GM19455 (cell line): ENCODE results near the gene UBA7.
A peak's percentile ranks its signal among the peaks of the same experiment; 100 is the strongest.

Source experiments
- ATAC-seq: cut with Tn5 transposase; IDR thresholded peaks from one replicate; pipeline ENCODE4 v1.9.1; 2021; ENCODE audit not compliant: unreplicated experiment

Gene UBA7

GRCh38 chr3:49805897-49806701 lies 7.7 kb downstream of the UBA7 start:
- no peak for ATAC-seq

DNA sequence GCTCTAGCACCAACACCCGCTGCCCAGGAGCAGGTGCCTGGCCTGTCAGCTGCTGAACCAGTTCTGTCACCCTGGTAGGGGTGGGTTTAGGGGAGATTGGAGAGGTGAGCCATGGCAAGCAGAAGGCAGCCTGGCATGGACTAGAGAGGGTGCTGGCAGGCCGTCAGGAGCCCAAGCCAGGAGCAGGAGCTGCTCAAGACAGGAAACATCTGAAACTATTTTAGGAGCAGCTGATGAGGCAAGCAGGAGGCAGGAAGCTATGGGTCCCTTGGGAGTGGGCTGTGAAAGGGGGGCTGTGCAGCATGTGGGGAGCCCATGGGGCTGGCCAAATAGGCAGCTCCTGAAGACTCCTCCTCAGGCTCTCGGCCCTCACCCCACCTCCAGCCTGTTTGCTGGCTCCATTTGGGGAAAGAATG lies 8.4 kb downstream of the UBA7 start:
- ATAC-seq, result no peak

GRCh38 chr3:49804141-49805041 lies 9.4 kb downstream of the UBA7 start:
- ATAC-seq, result no peak

DNA sequence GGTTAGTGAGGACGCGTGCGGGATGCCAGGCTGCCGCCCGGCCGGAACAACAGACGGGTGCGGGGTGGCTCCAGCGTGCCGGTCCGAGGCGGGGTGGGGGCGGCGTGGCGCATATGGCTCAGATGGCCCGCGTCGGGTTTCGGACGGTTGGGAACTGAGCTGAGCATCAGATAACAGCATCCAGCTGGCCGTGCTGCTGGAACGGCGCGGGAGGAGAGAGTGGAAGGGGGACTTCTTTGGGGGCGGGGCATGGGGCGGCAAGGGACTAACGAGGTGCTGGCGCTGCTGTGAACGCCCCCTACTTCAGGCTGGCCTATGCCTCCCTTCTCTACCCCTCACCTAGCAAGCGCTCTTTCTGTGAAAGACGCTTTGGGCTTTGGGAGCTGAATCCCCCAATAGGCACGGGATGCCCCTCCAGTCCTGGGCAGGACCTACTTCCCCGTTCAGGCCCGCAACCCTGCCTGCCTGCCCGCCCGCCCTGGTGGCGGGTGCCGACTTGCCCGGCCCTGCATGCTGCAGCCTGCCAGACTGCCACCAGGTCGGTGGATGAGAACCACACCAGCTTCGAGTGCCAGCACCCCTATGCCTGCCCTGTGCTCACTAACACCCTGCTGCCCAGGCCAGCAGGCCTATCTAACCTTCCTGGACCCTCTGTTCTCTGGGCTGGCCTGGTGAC lies 10.2 kb downstream of the UBA7 start:
- peak; percentile 7 for ATAC-seq

DNA sequence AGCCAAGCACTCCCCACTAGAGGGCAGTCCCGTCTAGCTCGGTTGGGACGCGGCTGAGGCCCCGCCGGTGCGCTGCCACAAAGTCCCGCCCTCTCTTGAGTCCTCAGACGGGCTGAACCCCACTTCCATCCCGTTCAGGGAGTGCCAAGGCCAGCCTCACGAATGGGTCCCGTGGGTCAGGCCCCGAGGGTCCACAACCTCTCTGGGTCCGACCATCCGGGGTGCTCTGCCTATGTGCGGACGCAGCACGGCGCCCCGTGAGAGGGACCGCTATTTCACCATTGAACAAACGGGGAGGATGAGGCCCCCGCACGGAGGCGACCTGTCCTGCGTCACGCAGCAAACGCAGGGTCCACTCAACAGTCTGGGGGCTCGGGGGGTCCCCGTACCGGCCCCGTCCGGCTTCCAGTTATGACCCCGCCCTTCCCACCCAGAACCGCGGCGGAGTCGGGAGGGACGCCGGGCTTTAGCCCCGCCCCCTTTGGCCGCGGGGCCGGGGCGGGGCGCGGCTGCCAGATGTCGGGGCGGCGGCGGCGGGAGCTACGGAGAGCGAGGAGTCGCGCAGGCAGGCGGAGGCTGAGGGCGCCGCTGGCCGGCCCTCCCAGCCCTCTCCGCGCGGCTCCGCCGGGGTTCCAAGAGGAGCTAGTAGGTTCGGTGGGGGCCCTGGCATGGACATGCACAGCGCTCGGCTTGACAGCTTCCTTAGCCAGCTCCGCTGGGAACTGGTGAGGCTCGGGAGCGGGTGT lies 10.9 kb downstream of the UBA7 start, which contains the start of gene INKA1:
Gene INKA1, plus strand, starts transcription at position 543 of the 746 bp plus-strand sequence. Its CDS starts 132 bp downstream, at position 675.
- ATAC-seq, result peak; percentile 63

GRCh38 chr3:49801160-49801559 lies 12.6 kb downstream of the UBA7 start:
- no peak for ATAC-seq

- no peak for ATAC-seq
Measured at GRCh38 chr3:49799761-49800160, 14.0 kb downstream of the UBA7 start, which contains the start of gene CDHR4. Gene CDHR4 (minus strand): TSS chr3:49799873. CDS start chr3:49799812, 61 bp downstream.

- no peak for ATAC-seq
Measured at GRCh38 chr3:49799105-49799504, 14.6 kb downstream of the UBA7 start.

DNA sequence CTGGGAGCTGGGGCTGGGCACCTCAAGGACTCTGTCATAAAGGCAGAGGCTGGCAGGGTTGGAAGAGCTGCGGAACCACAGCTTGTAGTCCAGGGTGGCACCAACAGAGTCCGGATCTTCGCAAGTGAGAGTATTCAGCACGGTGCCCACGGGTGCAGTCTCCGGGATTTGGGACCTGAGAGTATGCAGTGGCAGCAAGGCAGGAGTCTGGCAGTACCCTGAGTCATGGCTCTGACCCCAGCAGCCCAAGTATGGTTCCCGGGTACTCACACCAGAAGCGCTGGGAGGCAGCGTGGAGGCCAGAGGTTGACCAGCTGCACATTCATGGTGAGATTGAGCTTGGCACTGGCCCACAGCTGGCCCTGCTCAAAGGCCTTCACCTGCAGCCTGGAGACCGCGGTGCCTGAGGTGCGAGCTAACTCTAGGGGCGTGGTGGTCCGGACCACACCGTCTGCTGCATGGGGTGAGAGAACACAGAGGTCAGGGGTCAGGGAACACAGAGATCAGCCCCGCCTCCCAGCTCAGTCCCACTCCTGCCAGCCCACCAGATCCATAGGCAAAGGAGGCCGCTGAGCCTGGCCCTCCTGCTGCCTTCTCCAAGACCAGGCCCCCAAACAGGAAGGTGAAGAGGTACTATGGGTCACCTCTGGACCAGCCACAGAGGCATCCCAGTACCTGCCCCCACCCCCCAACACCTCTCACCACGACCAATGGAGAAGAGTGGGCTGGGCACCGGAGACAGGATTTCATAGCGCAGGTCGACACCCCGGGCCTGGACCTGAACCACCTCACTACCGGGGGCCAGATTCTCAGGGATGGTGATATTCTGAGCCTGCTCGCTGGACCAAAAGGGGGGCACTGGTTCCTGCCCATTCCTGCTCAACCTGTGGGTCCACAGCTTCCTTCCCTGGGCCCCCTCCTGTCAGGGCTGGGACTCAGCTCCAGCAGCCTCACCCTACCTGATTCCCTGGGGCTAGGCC lies 18.5 kb downstream of the UBA7 start:
- ATAC-seq, result no peak

- no peak for ATAC-seq
Measured at GRCh38 chr3:49794431-49794830, 19.3 kb downstream of the UBA7 start.

GRCh38 chr3:49793486-49794085 lies 20.2 kb downstream of the UBA7 start:
- no peak for ATAC-seq

GRCh38 chr3:49792371-49793150 lies 21.2 kb downstream of the UBA7 start:
- no peak for ATAC-seq

DNA sequence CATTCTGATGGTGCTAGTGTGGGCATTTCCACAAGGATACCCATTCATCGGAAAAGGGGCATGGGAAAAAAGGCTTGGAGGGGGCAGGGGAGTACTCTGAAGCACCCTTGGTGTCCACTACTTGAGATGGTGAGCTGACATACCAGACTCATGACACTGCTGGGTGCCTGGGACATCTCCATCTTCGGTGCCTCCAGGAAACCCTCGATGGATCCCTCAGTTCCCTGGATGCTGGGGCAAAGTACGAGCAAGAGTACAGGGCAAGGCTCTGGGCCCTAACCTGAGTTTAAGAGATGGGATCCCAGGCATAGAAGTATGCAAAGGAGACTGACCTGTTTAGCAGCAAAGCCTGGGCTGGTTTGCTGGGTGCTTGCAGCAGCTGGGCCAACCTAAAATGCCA lies 22.2 kb downstream of the UBA7 start:
- ATAC-seq, result no peak

GRCh38 chr3:49790626-49791411 lies 22.9 kb downstream of the UBA7 start:
- no peak for ATAC-seq

- no peak for ATAC-seq
Measured at GRCh38 chr3:49788056-49788455, 25.7 kb downstream of the UBA7 start.

- no peak for ATAC-seq
Measured at GRCh38 chr3:49787536-49787935, 26.2 kb downstream of the UBA7 start.

DNA sequence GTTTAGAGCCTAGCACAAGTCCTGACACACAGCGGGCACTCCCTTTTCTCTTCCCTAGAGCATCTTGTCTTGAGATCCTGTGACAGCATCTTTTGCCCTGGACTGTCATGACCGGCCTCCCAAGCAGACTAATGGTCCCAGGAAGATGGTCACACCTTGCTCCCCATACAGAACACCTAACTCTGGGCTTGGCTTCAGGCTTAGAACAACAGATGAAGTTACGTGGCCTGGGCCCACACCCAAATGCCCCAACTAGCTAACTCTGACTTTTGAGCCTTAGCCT lies 26.6 kb downstream of the UBA7 start:
- ATAC-seq, result no peak
